GM21515 (cell line): ENCODE data around the gene ITGB6.

ENCODE experiments used
- ATAC-seq: cut with Tn5 transposase; IDR thresholded peaks from one replicate; pipeline ENCODE4 v1.9.1; 2021; ENCODE audit not compliant: unreplicated experiment

The ITGB6 gene, protein sequence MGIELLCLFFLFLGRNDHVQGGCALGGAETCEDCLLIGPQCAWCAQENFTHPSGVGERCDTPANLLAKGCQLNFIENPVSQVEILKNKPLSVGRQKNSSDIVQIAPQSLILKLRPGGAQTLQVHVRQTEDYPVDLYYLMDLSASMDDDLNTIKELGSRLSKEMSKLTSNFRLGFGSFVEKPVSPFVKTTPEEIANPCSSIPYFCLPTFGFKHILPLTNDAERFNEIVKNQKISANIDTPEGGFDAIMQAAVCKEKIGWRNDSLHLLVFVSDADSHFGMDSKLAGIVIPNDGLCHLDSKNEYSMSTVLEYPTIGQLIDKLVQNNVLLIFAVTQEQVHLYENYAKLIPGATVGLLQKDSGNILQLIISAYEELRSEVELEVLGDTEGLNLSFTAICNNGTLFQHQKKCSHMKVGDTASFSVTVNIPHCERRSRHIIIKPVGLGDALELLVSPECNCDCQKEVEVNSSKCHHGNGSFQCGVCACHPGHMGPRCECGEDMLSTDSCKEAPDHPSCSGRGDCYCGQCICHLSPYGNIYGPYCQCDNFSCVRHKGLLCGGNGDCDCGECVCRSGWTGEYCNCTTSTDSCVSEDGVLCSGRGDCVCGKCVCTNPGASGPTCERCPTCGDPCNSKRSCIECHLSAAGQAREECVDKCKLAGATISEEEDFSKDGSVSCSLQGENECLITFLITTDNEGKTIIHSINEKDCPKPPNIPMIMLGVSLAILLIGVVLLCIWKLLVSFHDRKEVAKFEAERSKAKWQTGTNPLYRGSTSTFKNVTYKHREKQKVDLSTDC

DNA sequence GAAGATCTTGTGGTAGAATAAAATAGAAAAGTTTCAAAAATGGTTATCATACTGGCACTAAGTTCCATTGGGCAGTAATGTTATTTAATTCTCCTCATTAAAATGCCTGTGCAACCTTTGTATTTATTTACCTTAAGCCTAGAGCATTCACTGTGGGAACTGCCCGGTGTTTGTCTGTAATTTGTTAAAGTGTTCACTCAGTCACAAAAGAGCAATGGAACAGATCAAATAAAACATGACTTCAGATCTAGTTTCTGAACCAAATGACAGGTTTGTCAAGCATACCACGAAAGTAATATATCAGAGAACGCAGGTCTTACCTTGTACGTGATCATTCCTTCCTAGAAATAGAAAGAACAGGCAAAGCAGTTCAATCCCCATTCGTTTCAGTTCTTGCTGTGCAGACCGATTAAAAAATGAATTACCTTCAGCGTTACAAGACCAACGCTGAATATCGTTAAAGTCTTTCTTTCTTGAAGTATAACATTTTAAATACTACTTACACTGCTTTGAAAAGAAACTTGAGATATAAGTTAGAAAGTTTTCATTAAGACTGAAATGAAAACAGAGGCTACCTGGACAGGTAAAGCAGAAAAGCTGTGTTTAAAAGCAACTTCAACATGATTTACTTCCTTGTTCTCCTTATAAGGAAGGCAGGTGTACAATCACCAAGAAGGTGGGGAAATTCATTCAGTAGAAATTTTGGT, at the start of gene ITGB6:
ITGB6 (minus strand) TSS at position 590 of the 707 bp plus-strand sequence; CDS start at position 381, 209 bp downstream.
- ATAC-seq: no peak

DNA sequence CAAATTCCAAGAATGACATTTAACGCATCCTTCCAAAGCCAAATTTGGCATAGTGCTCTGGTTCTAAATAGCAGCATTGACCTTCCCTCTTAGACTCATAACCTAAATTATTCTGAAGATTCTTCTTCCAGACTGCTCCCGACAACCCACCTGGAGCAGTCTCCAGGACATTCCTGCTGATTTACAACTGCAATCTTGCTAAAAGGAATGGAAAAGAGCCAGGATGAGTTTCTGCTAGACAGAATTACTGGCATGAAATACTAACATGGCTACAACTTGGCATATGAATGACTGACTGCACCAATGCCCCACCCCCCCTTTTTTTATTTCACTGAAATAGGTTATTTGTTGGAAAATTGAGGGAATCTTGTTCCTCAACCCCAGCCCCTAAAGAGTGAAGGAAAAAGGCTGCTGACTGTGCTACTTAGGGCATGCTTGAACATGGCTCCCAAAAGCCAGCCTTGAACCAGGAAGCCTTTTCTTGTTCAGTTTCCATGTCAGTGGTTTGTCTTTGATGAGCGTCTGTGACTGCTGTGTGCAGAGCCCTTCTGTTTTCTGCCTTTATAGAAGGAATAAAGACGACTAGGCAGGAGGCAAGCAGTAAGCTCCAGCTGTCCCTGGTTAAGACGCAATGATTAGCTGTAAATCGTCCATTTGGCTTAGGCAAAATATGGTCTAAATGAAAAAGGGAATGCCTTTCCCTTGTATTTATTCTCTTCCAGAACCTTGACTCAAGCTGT, 47.4 kb upstream of the ITGB6 start:
- no peak for ATAC-seq

DNA sequence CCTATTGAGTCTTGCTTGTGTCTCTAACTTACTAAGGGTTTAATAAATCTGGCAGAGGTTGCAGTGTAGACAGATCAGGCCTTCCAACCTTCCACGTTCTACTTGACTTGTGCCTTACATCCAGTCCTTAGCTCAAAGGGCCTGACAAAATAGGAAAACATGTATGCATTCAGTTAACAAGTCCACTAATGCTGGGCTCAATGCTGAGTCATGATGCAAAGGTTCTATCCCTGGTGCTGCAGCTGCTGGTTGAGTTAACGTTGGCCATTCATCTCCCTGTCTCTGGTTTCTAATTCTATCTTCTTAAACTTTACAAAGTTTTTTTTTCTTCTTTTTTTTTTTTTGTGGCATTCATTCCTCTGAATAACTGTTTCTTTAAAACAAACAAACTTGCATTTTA, 46.3 kb upstream of the ITGB6 start:
- ATAC-seq: no peak

DNA sequence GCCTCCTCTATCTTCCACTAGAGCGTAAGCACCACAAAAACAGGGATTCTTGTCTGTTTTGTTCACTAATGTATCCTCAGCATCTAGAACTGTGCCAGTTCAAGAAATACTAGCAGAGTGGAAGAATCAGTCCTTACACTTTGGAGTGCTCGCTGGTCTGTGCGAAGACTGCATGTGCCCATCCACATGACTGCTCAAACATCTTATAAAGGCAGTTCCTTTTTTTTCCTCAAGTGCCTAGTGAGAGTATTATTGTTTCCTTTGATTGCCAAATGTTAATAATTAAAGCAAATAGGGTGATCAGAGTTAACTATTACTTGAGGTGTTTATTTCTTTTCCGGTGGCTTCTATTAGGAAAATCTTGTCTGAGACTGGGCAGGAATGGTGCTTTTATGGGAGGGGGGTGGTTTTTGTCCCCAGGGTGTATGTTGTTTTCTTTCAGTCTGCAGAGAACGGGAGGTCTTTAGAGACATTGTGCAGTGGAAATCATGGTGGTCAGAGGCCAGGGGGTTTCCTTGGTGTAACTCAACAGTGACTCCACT, 45.6 kb upstream of the ITGB6 start:
- ATAC-seq: no peak

DNA sequence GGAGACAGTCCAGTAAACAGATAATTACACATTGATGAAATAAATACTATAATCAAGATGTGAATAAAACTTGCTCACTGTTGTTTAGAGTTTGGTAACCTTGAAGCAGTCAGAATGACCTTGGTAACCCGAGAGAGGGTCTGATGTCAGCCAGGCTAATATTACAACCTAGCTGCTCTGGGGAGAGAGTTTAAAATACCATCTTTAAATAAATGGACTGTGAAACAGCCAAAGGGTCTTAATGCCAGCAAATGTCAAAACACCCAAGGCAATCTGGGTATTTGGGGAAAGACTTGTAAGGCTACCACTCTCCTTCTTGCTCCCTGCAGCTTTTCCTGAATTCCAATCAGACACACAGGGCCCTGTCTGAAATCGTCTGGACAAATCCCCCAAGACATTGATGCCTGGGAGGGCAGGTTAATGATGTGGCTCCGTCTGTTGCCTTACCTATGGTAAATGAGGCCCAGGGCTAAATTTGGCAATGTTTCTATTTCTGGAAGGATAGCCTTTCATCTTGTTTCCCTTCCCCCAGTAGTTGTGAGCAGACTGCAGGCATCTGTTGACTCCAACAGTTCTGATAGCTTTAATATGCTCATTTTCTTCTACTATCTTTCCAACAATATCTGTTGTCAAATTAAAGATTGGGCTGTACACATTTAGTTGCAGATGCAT, 43.0 kb upstream of the ITGB6 start:
- no peak for ATAC-seq

DNA sequence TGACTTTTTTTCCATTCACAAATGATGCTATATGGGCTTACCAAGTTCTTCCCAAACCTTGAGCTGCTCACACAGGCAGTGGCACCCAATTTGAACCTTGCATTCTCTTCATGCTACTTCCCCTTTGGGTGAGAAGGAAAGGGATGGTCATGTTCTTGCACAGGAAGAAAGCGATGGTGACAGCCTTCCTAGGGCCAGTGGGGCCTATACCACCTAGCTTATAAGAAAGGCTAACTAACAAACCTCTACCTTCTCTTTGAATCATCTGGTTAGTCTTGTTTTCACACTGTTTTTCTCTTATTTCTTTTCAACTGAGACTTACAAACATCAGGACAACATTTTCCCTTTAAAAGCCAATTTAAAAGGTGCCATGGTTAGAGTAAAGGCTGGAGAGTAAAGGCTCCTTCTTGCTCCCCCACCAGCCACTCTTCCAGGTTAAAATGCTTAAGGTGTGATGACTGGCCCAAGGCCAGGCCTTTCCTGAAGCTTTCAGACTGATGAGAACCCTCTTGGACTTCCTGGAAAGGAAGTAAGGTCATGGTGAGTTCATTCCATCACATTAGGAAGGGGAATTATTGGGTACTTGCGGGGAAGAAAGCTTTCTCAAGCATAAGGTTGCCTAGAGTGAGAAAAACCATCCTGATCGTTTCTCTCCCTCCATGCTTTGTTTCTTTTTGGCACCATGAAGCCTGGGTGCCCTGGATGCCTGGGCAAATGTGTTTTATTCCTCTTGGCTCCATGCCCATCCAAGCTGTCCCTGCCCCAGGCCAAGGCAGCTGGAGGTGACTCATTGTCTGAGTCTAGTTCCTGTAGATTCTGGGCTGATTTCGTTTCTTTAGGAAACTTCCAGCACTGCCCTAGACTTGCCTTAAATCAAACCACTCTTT, 41.4 kb upstream of the ITGB6 start:
- no peak for ATAC-seq

DNA sequence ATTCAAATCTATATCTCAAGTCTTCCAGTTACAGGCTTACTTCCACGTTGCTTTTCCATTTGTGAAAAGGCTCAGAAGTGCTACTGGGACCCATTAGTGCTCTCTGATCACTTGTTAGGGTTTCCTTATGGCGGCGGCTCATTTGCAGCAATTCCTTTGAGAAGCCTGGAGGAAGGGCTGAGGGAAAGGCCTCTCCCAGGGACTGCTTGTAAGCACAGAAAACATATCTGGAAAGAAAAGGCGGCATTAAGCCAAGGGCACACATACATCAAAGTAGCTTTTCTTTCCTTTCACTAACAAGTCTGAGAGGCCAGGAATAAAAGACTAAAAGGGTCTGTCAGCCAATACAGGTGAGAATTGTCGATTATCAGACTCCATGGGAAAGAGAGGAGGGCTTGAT, 39.4 kb upstream of the ITGB6 start:
- no peak for ATAC-seq

DNA sequence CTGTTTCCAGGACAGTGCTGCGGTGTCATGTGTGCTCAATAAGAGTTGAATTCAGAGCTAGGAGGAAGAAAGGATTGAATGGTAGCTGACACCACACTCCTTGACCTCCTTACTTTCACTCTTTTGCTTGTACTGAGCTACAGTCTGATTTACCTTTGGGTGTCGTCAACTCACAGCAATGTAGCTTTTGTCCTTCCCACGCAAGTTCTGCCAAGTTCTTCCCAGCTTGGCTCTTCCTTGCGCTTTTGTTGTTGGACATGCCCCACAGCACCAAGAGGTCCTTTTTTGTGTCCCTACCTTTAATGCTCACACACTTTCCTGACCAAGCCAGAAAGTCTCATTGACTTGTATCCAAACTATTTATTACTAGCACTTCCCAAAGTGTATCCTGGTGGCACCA, 38.3 kb upstream of the ITGB6 start:
- no peak for ATAC-seq

DNA sequence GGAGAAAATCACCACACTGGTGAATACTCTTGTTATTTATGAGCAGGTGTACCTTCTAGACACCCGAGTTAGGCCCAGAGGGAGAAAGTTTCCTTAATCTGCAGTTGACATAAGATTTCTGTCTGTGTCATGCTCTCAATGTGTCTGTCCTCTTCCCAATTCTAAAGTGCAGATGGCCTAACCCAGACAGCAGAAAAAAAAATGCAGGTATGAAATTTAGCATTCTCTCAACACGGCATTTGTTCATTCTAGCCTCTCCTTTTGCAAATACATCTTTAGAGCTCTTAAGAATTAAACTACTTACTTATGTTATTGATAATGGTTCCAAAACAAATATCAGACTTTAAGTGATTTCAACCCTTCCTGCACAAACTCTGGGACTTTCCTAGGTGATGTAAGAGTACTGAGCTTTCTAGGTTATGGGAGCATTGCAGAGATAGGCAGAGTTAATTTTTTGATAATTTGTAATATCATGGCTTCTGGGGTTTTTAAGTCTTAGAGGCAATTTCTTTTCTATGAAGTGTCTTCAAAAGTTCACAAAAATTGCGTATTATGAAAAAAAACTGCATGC, 32.9 kb upstream of the ITGB6 start:
- no peak for ATAC-seq

DNA sequence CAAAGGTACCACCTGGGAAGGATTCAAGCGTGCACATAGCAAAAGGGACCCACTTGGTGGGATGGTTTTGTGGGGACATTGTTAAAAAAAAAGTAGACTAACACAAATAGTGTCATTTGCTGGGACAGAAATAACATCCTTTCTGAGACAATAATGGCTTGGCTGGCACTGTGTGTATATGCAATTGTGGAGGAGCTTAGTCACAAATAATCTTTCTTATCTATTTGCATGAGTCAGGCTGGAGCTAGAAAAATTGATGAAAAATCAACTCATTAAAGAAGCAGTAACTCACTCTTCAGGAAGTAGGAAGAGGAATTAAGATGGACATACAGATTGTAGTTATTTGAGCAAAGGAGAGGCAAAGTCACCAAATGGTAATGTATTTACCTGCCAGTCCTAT, 29.5 kb upstream of the ITGB6 start:
- no peak for ATAC-seq

DNA sequence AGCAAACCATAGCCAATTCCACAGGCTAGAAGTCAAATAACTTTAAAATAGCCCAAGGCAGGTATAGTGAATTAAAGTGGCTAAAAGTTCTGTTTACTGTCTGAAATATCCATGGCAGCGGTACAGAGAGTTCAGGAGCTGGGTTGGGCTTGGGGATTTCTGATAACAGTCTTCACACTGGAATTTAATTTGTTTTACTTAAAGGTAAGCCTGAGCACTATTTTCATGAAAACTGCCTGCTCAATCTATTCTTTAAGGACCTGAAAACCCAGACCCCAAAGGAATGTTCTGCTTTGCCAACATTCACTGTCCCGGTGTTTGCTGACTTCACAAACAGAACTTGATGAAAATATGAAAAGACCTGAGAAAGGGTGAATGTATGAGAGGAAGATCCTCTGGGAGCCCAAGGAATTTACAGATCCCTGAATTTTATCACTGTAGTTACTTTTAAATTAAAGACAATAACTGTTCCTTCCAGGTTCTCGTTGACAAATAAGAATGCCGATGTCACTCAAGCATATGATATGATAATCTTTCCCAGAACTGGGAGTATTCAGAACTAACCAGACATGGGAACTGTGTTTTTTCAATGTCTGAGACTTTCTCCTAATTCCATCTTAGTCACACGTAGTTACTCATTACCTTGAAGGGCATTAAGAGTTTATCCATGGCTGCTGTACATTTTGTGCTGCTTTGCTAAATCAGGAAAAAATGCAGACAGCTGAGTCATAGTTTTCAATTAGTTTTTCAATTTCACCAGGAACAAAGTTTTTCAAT, 28.3 kb upstream of the ITGB6 start:
- no peak for ATAC-seq

DNA sequence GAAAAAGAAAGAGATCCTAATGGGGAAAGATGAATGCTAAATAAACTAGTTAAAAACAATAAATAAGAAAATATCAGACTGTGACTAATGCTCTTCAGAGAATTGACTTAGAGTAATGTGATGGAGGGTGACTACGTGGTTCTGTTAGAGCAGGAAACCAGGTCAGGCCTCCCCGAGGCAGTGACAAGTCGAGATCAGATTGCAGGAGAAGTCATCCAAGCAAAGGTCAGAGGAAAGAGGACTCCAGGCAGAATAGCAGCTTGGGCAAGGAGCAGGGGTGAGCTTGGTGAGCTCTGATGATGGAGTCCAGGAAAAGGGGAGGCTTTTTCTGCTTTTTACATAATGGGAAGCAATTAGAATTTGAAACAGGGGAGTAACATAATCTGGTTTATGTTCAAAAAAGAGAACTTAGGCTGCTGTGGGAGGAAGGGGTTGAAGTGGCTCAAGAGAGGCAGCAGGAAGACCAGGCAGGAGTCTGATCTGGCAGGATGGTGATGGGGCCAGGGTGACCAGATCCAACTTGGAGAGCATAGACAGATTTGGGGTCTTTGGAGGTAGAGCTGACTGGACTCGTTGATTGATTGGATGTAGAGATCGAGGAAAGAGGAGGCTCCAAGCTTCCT, 27.3 kb upstream of the ITGB6 start:
- no peak for ATAC-seq

DNA sequence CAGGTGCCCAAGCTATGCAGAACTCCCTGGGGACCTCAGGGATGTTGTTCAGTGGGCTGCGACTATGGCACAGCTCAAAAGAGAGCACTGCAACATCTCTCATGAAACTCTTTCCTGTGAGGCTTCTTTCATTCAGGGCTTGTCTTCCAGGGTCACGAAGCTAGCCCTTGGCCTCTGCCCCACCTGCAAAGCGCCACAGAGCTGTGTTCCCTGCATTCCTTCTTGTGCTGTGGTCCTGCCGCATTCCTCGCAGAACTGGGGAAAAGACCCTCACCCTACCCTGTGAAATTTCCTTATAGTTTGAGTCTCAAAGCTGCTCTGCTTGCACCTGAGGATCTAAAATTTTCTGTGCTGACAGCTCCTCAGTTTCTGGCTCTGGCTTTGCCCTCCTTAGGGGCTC, 26.3 kb upstream of the ITGB6 start:
- ATAC-seq: no peak

DNA sequence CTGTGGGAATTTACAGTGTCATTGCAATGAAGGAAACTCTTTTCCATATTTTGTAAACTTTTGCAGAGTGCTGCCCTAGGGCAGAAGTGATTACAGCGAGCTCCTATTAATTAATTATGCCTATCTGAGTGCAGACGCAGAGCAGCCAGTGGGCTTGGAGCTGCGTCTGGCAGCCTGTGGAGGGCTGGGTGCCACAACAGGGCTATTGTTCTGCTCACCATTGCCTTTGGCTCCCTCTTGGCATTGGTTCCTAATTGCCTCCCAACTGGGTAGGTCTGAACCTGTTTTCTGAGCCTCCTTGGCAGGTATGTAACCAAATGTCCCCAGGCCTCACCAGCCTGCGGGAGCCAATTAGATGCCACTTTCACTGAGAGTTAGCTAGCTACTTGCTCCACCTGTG, 25.6 kb upstream of the ITGB6 start:
- no peak for ATAC-seq

DNA sequence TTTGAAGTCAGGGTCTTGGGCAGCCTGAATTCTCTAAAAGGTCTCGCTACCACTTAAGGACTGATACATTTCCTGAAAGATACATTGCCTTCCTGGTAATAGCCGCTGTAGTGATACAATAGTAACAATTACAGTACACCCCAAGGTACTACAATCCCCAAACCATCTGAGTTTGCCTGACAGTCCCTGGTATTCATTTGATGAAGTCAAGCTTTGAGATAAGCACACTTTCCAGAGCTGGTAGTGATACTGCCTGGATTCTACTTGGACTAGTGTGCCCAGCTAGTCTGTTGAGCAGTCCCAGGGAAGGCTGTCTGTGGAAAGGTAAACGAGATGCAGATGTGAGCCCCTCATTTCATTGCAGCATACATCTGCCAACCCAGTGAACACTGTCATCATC, 24.4 kb upstream of the ITGB6 start:
- ATAC-seq: peak; percentile 23

DNA sequence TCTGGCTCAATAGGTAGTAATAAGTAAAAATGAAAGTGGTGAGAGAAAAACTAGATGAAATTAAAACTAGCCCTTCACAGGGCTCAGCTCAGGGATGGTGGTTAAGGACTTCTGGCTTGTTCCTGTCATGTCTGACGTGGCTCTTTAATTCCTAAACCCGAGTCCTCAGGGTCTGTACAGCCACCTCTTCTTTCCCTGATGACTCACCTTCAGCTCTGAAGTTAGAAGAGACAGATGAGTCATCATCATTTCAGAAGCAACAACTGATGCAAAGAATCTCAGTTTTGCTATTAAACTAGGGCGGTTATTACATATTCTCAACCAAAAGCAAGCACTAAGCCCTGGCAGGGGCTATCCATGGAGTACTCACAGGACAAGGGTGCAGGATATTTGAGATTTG, 24.0 kb upstream of the ITGB6 start:
- ATAC-seq: peak; percentile 95

DNA sequence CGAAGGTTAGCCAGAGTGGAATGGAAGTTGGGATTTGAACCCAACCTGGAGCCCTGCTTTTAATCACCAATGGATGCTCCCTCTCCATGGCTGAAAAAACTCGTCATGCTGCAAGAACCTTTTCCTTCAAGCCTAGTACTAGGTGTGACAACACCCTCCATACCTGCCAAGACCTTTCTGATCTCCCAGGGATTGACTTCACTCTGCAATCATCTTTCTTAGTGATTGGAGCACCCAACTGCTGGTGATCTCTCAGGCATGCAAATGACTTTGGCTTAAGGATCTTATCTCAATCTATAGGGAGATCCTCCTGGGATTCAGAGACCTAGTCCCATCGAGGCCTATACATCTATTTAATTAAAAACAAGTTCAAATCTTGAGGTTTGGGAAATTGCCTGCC, 23.5 kb upstream of the ITGB6 start:
- ATAC-seq: no peak
